GM19043 (cell line): ENCODE results near the gene CCM2L.
"Not testable (repeated sequence)": the region's sequence is repeated elsewhere in the genome, so short reads cannot be mapped to it uniquely, and the experiment has no call there.

ENCODE experiments used
- ATAC-seq: cut with Tn5 transposase; IDR thresholded peaks from one replicate; pipeline ENCODE4 v1.9.1; 2021; ENCODE audit warnings: low read depth; ENCODE audit not compliant: unreplicated experiment

The CCM2L gene

DNA sequence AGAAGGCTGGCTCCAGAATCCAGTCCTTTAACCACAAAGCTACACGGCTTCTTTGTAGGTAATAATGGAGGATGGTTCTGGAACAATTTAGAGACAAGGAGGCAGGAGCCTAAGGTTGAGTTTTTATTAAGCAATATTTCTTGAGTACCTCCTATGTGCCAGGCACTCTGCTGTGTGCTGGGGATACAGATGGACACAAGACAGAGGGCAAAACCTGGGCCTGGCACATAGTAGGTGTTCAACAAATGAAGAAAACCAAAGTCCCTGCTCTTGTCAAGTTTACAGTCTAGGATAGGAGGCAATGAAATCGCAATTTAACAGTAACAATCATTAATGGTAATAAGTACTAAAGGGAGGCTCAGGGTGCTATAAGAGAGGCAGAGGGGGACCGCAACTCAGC, 17.4 kb downstream of the CCM2L start:
- ATAC-seq = no peak

DNA sequence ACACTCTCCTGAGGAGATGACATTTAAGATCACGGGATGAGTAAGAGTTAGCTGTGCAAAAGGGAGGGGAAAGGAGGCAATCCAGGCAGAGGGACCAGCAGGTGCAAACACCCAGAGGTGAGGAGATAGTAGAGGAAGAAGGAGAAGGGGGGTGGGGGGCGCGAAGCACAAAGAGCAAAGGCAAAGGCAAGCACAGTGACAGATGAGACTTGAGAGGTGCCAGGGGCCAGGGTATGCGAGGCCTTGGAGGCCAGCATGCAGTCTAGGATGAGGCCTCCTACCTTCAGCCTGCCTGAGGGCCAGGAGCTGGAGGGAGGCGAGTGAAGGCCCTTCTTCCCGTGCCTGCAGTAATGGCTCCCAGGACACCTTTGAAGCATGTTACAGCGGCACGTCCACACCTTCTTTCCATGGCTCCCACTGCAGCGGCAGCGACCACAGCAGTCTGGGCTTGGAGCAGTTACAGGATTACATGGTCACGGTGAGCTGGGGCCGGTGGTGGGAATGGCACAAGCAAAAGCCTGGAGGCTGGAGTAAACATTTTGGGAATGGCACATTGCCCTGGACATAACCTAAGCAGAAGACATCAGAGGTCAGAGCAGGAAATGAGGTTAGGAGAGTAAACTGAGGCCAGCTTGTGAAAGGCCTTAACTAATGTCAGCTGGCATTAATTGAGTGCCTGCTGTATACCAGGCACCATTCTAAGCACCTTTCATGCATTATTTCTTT, 18.6 kb downstream of the CCM2L start:
- ATAC-seq = no peak

DNA sequence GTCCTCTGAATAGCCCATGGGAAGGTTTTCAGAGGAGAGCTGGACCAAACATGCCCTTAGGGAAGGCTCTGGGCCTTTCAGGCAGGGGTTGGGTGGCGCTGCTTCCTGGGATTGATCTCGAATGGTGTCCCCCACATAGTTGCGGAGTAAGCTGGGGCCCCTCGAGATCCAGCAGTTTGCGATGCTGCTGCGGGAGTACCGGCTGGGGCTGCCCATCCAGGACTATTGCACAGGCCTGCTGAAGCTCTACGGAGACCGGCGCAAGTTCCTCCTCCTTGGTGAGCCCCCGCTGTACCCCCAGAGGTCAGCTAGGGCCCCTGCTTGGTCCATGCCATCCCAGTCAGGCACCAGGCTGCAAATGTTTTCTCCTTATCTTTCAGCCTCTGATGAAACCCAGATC, 19.3 kb downstream of the CCM2L start:
- ATAC-seq = no peak

DNA sequence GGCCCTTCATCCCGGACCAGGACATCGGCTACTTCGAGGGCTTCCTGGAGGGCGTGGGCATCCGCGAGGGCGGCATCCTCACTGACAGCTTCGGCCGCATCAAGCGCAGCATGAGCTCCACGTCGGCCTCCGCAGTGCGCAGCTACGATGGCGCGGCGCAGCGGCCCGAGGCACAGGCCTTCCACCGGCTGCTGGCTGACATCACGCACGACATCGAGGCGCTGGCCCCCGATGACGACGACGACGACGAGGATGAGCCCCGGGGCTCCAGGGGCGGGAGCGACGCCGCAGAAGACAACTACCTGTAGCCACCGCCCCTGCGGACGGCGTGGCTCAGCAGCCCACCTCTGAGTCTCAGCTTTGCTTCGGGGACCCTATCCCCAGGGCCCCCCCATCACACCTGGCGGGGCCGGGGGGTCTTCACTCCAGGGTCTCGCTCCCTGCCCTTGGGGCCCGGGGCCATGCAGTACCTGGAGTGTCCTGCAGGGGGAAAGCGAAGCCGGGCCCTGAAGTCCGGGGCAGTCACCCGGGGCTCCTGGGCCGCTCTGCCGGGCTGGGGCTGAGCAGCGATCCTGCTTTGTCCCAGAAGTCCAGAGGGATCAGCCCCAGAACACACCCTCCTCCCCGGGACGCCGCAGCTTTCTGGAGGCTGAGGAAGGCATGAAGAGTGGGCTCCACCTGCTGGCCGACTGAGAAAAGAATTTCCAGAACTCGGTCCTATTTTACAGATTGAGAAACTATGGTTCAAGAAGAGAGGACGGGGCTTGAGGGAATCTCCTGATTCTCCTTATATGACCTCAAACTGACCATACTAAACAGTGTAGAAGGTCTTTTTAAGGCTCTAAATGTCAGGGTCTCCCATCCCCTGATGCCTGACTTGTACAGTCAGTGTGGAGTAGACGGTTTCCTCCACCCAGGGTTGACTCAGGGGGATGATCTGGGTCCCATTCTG, 21.0 kb downstream of the CCM2L start:
- no peak for ATAC-seq

DNA sequence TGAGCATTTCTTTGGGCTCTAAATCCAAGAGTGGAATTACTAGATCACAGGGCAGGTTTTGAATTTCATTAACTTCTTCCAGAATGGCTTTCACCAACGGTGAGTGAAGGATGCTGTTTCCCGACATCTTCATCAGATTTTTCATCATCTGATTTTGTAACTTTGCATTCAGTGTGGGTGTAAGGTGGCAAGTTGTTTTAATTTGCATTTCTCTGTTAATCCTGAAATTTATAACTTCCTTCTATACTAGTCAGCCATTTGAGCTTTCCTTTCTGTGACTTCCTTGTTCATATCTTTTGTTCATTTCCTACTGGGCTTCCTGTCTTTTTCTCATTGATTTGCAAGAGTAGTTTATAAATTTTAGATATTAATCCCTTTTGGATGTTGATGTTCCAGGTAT, 23.1 kb downstream of the CCM2L start:
- no peak for ATAC-seq

DNA sequence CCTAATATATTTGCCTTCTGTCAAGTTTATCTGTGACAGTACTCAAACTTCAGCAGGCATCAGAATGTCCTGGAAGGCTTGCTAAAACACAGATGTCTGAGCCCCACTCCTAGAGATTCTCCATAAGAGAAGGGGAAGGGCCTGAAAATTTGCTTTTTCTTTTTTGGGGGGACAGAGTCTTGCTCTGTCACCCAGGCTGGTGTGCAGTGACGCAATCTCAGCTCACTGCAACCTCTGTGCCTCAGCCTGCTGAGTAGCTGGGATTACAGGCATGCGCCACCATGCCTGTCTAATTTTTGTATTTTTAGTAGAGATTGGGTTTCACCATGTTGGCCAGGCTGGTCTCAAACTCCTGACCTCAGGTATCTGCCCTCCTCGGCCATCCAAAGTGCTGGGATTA, 23.5 kb downstream of the CCM2L start:
- not testable (repeated sequence) for ATAC-seq

DNA sequence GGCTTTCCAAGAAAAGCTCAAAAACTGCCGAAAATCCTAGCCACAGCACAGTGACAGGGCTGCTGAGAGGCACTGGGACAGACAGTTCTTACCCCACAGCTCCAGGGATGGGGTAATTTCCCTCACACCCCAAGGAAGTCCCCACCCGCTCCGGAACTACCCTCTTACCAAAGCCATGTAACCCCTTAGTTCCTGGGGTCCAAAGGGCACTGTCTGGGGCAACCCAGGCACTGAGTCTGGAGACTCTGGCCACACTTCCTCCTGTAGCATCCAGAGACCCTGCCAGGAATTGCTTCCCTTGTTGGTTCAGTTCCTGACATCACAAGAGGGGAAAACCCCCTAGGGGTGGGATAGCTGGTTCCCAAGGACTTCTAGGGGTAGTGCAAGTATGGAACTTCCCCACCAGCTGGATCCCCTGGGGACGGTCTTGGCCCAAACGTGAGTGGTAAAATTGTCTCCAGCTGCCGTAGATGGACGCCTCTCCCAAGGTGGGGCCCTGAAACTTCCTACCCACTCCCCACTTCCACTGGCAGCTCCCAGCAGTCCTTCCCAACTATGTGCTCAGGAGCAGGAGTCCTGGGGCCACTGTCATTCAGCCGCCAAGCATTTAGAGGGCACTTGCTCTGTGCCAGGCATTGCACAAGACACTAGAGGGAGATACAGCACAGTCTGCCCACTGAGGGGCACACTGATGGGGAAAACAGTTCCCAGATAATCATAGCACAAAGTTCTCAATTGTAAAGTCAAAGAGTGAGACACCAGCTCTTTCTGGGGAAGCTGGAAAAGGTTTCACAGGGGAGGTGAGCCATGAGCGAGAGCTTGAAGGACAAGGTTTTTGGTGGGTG, 24.6 kb downstream of the CCM2L start:
- no peak for ATAC-seq

DNA sequence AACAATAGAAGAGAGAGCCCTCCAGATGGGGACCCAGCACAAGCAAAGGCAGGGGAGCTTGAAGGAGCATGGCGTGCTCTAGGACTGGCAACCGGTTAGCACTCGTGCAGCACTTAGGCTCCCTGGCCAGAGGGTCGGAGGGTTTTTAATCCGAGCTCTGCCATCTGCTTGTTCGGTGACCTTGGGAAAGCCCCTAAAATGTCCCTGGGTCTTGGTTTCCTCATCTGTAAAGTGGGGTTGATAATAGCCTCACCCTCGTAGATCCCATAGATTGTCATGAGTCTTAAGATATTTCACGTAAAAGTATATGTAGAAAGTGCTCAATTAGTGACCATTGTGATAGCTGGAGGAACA, 25.2 kb downstream of the CCM2L start:
- no peak for ATAC-seq

DNA sequence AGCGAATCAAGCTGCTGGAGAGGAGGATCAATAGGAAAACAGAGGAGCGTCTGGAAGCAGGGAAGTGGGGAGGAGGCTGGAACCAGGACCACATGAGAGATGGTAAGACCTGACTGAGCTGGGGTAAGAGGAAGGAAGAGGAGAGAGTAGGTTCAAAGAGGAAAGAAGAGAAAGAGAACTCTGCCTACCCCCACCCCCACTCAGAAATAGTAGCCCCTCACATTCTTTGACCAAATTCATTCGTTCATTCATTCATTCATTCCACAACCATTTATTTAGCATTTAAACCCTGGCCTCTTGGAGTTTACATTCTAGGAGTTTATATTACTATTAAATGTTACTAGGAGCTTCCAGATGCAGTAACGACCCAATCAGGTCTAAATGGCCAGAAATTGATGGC, 26.0 kb downstream of the CCM2L start:
- ATAC-seq = no peak

DNA sequence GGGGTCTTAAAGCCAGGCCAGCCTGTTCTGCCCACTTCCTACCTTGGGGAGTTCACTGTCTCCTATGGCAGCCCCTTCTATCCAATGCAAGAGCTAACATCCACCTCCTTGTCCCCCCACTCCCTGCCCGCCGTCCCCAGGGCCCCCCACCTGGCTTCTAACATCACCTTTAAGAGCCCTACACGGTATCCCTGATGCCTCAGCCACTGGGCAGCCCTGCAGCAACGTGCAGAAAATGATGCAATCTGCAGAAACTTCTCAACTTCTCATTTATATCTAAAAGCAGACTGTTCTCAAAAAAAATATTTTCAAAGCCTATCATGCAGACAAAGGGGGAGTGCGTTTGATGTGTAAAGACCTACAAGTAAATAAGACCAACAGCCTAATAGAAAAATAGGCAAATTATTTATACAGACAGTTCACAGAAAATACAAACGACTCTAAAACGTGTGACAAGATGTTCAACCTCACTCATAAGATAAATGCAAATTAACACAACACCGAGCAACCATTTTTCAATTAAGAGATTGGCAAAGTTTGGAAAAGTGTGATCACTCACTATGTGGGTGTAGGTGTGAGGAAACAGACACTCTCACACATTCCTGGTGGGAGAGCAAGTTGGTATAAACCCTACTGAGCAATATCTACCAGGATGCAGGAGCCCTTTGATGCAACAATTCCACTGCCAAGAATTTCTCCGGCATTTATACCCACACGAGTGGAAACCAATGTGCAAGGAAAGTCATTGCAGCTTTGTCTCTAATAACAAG, 26.7 kb downstream of the CCM2L start:
- no peak for ATAC-seq

DNA sequence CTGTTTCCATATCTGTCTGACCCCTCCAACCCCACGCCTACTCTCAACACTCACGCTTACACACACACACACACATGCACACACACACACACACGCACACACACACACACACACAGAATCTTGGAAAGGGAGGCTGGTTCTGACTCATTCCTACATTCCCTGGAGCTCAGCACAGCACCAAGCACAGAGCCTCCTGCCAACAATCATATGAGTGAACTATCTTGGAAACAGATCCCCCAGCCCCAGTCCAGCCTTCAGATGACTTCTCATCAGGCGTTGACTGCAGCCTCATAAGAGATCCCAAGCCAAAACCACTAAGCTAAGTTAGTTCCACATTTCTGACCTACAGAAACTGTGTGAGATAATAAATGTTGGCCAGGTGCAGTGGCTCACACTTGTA, 27.7 kb downstream of the CCM2L start:
- no peak for ATAC-seq

DNA sequence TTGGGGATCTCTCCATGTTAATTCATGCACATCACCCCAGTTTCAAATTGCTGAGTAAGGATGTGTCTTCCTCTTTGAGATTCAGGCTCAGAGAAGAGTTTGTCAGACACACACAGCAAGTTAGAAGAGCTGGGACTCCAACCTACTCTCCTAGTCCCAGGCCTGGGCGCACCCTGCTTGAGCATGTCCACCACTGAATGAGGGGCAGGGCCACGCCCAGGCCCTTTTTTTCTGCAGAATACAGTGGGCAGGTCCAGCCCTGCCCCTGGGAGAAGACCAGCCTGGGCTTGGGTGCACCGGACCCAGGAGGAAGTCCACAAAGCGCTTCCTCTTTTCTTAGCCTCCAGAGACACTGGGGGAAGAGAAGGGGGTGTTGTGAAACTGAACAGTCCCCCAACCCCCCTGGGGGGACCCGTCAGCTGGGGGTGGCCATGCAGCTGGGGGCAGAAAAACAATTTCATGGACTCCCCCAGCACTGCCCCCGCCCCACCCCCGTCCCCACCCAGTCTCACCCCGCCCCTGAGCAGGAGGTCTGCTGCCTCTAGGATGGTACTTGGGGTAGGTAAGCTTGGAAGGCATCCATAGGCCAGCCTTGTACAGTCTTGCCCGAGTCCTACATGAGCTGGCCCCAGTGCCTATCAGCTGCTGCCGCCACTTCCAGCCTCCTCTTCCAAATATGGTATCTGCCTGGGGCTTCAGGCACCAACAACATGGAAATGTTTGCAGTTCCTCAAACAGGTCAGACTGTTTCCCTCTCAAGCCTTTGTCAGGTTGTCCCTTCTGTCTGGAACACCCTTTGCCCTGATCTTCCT, 30.1 kb downstream of the CCM2L start:
- no peak for ATAC-seq

DNA sequence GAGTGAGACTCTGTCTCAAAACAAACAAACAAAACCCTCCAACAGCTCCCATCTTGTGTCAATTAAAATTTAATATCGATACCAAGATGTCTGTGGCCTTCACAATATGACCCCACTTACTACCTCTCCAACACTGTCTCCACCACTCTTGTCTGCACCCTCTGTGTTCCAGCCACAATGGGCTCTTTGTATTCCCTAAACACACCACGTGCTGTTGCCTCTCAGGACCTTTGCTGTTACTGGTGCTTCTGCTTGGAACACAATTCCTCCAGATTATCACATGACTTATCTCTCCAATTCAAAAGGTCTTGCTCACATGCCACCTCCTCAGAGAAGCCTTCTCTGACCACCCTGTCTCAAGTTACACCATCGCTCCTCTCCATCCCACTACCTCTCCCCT, 35.8 kb downstream of the CCM2L start:
- ATAC-seq = no peak

DNA sequence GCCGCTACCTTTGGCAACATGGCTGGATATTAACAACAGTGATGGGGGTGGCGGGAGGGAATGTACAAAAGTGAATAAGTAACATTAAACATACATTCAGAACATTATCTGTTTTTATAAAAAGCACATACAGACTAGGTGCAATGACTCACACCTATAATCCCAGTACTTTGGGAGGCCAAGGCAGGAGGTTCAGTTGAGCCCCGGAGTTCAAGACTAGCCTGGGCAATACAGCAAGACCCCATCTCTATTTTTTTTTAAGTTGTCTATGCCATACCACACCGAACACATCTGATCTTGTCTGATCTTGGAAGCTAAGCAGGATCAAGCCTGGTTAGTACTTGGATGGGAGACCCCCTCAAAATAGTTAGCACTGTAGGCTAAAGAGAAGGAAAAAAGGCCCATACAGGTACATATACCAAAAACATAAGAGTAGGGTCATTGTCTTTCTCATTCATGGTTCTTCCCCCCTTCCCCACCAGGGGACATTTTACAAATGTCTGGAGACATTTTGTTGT, 40.1 kb downstream of the CCM2L start:
- no peak for ATAC-seq

DNA sequence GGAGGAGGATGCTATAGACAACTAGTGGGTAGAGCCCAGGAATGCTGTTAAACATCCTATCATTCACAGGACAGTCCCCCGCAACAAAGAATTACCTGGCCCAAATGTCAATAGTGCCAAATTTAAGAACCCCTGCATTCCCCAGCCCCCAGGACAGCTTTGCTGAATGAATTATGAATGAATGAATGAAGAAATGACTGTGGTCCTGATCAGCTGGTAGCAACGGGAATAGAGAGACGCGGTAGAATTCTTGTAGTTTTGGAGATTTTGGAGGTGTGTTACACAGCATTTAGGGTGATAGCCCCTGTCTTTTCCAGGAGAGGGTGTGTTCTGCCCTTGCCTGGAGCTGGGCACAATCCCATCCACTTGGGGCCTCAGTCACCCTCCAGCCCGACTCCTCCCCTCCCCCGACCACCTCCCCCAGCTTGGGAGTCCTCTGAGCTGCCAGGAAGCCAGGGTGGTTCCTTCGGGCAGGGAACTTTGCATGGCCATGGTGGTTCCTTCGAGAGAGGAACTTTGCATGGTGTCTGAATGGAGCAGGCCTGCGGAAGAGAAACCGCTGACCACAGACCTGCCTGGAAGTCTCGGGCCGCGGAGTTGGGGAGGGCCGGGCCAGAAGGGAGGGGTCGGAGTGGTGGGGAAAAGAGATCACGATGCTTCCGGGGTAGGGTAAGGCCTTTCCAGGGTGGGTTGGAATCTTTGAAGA, 40.8 kb downstream of the CCM2L start:
- ATAC-seq = no peak

DNA sequence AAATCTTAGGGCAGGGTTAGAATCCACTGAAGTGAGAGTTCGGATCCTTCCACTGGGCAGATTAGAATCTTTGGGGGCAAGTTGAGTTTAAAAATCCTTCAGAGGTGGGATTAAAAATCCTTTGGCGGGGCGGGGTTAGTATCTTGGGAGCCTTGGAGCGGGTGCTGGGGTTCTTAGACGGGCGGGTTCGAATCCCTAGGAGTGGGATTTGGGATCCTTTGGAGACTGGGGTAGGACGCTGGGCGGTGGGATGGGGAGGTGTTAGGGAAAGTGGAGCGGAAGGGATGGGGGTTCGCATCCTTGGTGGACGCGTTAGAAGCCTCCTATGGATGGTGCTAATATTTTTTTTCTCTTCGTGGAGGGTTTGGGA, 41.5 kb downstream of the CCM2L start:
- no peak for ATAC-seq

DNA sequence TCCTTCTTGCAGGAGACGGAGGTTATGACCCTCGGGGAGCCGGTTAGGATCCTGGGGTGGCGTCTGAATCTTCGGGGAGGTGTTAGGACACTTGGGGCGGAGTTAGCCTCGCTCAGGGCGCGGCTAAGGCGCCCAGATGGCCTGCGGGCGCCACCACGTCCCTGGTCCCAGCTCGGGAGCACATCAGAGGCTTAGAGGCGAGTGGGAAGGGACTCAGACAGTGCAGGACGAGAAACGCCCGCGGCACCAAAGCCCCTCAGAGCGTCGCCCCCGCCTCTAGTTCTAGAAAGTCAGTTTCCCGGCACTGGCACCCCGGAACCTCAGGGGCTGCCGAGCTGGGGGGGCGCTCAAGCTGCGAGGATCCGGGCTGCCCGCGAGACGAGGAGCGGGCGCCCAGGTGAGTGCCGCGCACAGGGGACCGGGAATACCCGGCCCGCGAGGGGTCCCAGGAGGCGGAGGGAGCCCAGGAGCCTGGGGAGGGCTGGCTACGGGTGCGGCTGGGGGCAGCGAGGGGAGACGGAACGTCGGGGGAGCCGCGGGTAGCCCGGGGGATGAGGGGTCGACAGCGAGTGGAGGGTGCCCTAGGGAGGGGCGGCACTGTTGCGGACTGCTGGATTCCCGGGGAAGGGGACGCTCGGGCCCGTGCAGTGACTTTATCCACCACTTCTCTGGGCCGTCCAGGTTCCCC, 42.0 kb downstream of the CCM2L start, which contains the start of gene HCK:
TSS of gene HCK (plus strand) at position 153 of the 688 bp plus-strand sequence.
- ATAC-seq = no peak

DNA sequence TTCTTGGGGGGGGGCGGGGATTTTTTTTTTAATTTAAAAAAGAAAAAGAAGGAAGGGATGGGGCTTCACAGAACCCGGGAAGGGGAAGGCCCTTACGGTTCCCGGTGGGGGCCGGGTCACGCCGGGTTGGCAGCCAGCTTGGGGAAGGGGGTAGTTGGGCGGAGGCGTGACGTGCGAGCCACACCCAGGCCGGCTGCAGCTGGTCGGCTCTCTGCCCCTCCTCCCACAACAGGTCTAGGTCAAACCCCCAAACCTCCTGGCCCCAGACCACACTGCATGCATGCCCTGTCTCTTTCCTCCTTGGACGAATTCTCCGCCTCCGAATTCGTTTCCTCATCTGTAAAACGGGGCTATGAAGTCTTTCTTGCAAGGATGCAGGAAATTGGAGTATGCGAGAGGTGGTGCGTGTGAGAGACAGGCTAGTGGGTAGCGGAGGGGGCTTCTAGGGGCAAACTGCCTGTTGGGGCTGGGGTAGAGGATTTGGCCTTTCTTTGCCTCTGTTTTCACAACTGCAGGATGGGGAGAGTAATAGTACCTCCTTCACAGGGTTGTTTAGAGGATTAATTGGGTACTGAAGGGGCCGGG, 42.6 kb downstream of the CCM2L start:
- ATAC-seq = no peak
